OCI-LY1 (cell line): ENCODE results near the gene TMEM18.
A peak's percentile ranks its signal among the peaks of the same experiment; 100 is the strongest.

Experiments used
- CTCF ChIP-seq: fragments of 200-600 bp; sonication (generic), shearing (Covaris generic); IDR thresholded peaks from 2 replicates; pipeline ENCODE4 v1.5.1; 2017; ENCODE audit warnings: mild to moderate bottlenecking, antibody characterized with exemption, low read length, moderate library complexity, mixed read lengths
- EZH2 ChIP-seq: fragments of 200-600 bp; sonication (generic), shearing (Covaris generic); IDR thresholded peaks from 2 replicates; pipeline ENCODE4 v1.8.0; 2017; ENCODE audit warnings: borderline replicate concordance, mixed run types, mild to moderate bottlenecking, antibody characterized with exemption, low read length, moderate library complexity, mixed read lengths

- TF ChIP-seq CTCF (peak; percentile 22; the same call in 1 of the 2 replicates), EZH2 (no peak)
These were observed 9.7 kb downstream of the TMEM18 start for GRCh38 chr2:667332-667999.
